GM18873 (cell line): ENCODE data around the gene LCN6.
A peak's percentile ranks its signal among the peaks of the same experiment; 100 is the strongest.

Source experiments
- ATAC-seq: cut with Tn5 transposase; IDR thresholded peaks from one replicate; pipeline ENCODE4 v1.9.1; 2021; ENCODE audit warnings: mild to moderate bottlenecking, moderate library complexity, moderate number of reproducible peaks; ENCODE audit not compliant: unreplicated experiment, low FRiP score

Gene LCN6

DNA sequence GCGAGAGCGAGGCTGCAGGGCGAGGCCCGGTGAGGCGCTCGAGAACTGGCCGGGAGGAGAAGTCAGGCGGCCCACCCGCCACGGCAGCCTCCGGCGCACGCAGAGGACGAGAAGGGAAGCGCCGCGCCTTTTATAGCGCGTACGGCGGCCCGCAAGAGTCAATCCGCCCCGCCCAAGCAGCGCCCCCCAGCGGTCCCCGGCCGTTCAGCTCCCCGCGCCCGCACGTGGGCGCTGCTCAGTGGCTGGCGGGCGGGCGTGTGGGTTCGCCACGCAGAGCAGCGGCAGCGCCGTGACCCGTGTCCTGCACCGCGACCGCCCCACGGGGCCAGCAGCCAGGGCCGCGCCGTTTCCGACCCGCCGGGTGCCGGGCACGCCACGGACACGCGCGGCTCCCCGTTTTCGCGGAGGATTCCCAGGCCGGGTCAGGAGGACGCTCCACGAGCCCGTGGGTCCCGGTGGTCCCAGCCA is 20.2 kb downstream of the LCN6 start:
- ATAC-seq: peak; percentile 45

DNA sequence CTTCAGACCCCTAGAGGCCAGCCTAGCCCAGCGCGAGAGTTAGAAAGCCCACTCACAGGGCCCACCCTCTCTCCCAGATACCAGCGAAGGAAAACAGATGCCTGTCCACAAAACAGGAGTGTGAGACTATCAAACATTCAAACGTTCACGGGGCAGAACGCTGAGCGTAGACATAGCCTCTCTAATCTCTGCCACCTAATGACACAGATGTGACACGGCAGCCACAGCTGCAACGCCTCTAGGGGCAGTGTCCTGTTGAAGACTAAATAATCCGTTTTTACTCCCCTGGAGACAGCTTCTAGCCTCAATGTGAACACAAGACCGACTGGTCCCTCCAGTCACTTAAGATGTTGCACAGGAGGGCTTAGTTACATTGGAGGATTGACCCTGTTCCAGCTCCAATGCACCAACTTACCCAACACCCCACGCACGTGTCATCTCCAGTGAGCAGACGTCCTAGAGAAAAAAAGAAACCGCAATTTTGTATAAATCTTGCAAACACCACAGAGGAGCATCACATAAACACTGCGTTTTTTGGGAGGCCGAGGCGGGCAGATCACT is 21.6 kb downstream of the LCN6 start:
- no peak for ATAC-seq

DNA sequence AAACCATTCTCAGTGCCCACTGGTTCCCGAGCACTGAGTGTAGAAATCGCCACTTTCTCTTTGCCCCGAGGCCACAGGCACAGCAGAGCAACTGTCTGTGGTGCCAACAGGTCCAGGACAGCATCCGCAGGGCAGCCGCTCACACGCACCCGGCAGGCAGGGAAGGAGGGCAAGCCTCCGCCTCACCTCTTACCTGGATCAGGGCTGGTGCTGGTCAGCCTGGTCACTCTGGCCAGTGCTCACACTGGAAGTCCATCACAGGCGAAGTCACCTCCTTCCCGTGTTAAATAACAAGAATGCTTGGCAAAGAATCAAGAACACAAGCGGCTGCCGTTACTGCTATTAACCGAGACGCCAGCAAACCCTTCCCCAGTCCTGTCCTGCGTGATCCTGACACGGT is 22.2 kb downstream of the LCN6 start:
- no peak for ATAC-seq

DNA sequence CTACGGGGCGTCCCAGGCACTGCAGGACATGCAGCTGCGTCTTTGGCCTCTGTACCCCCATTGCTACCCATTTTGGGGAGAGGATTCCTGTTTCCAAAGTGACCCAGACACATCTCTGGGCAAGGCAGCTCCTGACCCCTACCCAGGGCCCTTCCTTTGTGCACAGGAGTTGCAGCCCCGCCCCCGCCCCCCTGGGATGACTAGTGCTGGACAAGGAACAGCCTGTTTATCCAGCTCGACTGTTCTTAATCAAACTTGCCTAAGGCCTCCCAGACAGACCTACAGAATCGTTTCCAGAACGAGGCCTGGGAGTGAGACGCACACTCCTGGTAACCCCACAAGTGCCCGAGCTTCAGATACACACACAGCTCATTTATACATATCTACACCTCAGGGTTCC is 22.7 kb downstream of the LCN6 start:
- no peak for ATAC-seq

DNA sequence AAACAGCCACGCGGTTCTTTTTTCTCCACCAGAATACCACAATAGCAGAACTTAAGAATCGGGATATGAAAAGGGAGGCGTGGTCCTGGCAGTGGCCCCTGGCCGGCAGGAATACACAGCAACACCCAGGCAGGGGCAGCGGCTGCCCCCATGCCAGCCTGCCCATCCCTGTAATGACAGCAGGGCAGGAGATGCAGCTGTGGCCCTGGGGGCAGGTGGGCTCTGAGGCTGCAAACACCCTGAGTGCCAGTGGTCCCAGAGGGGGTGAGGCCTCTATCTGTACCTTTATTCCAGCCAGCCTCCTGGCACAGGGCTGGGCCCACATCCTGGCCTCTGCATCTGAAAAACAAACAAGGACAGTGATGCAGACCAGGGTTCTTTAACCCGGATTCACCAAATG is 23.6 kb downstream of the LCN6 start:
- ATAC-seq: no peak

DNA sequence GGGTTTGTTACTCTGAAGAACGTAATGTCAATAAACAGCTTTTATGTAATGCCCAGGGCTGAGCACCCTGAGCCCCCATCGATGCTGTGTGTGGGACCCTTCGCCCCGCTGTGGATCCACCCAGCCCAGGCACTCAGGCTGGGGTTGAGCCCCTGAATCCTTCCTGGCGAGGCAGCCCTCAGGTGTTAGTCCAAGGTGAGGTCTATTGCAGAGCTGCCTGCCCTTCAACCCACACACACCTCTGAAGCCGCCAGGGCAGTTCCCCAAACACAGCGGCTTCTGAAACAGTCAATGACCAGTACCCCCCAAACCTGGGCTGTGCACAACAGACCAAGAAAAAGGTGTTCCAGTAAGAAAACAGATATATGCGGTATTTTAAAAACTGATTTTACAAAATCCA is 24.3 kb downstream of the LCN6 start:
- ATAC-seq: no peak

DNA sequence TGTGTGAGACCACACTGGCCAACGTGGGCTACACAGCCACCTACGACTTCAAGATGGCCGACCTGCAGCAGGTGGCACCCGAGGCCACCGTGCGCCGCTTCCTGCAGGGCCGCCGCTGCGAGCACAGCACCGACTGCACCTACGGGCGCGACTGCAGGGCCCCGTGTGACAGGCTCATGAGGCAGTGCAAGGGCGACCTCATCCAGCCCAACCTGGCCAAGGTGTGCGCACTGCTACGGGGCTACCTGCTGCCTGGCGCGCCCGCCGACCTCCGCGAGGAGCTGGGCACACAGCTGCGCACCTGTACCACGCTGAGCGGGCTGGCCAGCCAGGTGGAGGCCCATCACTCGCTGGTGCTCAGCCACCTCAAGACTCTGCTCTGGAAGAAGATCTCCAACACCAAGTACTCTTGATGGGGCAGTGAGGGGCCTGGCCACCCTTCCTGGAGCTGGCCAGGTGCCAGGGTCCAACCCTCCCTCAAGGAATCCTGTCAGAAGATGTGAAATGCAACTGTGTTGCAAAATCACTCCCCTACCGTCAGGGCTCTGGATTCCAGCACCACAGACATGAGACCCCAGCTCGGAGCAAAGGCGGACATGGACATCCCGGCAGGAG is 24.9 kb downstream of the LCN6 start:
- no peak for ATAC-seq

DNA sequence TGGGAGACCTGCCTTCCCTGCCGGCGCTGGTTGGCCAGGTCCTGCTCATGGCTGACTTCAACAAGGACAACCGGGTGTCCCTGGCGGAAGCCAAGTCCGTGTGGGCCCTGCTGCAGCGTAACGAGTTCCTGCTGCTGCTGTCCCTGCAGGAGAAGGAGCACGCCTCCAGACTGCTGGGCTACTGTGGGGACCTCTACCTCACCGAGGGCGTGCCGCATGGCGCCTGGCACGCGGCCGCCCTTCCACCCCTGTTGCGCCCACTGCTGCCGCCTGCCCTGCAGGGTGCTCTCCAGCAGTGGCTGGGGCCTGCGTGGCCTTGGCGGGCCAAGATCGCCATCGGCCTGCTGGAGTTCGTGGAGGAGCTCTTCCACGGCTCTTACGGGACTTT is 25.4 kb downstream of the LCN6 start:
- ATAC-seq: no peak

DNA sequence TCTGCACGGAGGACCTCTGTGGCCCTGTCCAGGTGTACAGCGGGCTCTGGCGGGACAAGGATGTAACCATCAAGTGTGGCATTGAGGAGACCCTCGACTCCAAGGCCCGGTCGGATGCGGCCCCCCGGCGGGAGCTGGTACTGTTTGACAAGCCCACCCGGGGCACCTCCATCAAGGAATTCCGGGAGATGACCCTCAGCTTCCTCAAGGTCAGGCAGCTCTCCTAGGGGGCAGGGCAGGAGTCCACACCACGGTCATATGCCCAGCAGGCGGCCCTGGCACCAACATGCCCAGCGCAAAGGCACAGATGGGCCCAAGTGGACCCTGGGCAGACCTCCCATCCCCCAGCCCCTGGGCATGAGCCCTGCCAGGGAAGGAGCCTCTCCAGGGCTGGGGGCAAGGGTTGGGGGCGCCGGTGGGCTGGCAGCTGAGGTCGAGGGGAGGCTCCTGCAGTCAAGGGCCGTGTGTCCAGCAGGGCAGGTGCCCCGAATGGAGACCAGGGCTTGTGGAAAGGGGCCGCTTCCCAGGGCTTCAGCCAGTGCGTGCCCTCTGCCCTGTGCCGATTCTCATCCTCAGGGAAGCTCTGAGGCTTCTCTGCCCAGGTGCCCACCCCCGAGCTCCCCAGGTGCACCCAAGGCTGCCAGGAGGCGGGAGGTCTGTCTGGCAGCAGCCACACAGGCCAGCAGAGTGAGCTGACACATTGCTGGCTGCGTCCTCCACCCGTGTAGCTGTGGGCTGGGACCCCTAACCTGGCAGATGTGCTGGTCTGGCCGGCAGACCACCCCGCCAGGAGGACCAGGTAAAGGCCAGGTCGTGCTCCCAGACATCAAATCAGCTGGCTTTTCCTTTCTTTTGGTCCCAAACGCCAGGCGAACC is 26.0 kb downstream of the LCN6 start:
- ATAC-seq: no peak

DNA sequence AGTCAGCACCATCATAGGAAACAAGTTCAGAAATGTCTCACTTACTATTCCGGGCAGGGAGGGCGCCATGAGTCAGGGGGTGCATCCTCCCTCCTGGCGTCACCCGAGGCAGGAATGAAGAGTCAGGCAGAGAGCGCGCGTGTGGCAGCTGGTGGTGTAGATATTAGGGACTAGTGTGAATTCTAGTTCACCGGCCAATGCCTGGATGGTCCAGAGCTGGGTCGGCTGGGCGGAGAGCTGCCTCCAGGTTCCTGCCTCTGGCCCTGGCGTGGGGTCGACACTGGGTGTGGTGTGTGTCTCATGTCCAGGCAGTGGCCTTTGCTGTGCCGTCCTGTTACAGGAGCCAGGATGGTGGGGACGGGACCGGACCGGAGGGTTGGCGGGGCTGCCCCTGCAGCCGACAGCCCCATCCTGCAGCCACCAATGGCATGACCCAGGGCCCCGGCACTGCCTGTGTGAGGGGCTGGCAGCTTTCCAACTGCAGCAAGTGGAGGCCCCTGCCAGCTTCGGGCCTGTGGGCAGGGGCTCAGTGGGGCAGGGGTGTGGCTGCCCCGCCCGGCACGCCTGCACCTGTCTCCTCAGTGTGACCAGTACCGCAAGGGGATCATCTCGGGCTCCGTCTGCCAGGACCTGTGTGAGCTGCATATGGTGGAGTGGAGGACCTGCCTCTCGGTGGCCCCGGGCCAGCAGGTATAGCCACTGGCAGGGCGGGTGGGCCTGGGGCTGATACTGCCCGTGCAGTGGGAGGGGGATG is 26.8 kb downstream of the LCN6 start:
- no peak for ATAC-seq

DNA sequence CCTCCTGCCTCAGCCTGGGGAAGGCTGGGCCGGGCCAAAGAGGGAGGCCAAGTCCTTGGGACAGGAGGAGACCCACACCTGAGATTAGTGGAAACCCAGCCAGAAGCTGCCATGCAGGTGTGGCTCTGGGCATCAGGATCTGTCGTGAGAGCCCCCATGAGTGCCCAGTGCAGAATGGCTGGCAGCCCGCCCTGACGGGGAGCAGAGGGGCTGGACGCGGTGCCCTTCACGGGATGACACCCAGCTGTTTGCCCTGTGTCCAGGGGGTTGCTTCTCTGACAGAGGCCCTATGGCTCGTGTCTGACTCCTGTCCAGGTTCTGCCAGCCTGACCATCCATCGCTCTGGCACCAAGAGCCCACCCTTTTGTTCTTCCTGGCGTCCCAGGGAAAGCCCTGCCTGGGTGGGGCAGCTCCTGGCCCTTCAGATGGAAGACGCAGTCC is 27.4 kb downstream of the LCN6 start:
- ATAC-seq: no peak

DNA sequence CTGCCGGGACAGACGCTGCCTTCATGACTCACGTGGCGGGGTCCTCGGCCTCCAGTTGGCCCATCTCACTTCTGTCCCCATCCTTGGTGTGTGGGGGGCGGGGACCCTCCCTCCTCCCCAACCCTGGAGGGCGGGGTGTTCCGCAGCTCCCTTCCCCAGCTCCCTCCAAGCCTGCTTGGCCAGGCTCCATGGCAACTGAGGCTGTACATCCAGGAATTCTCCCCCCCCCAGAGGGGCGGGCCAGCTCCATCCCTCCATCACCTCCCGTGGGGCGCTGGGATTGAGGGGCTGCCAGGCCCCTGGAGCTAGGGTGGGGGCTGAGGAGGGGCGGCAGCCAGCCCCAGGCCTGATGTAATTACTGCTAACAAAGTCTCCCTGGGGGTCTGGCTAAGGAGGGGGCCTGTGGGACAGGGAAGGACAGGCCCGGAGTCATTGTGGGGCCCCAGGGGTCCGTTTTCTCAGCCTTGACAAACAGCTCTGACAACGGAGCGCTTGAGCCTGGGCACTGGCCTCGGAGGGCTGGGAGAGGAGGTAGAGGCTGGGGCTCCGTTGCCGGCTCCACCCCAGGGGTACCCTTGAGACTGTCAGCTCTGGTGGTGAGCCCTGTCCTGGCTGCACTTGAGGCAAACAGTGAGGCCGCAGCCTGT is 28.0 kb downstream of the LCN6 start:
- ATAC-seq: no peak

DNA sequence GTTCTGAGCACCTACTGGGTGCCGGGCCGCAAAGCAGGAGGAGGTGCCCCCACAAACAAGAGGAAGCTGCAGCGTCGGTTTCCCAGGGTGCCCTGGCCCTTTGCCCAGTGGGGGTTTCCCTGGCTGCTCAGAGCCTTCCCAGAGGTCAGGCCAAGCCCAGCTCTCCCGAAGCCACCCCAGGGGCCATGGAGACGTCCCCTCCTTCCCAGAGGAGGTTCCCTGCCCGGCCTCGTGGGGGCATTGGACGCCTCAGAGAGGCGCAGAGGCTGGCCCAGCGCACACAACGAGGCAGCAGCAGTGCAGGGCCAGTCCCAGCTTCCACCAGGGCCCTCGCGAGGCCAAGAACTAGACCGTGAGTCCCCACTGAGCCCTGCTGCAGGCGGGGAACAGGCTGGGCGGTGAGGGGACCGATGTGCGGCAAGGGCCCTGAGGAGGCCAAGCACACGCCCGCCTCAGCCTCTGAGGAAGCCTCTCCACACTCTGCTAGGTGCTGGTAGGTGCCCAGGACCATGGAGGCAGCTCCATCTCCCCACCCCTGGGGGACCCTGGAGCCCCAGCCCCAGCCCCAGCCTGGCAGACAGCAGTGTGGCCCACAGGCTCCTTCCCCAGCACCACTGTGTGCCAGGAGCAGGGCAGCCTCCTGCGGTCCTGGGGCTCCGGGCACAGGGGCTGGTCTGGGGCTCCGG is 29.0 kb downstream of the LCN6 start:
- ATAC-seq: no peak

DNA sequence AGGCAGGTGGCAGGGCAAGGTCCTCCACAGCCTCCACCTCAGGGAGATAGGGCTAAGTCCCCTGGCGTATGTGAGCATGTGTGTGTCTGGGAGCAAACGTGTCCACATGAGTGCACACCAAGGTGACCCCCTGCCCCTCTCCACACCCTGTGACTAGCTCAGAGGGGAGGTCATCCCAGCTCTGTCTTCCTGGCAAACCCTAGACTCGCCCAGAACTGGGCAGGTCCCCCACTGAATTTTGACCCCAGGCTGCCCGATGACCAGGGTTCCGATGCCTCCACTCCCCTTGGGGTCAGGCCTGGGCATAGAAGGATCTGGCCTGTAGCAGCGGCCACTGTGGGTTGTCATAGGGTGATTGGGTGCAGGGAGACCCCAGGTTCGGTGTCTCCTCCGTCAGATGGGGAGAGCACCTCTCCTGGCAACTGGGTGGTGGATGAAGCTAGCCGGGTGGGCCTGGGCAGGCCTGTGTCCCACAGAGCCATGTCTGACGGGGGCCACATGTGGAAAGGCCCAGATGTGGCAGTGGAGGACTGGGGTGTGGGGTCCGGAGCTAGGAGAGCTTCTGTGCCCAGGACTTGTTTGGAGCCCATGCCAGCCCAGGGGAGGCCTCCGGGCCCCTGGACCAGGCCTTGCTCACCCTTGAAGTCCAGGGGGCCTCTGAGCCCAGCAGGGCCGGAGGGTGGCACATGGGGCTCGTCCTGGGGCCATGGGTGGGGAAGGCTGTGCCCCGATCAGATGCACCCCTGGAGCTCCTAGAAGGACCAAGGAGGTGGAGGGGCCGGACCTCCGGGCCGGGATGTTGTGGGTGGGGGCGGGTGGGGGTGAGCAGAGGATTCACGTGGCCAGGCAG is 29.8 kb downstream of the LCN6 start:
- ATAC-seq: no peak

DNA sequence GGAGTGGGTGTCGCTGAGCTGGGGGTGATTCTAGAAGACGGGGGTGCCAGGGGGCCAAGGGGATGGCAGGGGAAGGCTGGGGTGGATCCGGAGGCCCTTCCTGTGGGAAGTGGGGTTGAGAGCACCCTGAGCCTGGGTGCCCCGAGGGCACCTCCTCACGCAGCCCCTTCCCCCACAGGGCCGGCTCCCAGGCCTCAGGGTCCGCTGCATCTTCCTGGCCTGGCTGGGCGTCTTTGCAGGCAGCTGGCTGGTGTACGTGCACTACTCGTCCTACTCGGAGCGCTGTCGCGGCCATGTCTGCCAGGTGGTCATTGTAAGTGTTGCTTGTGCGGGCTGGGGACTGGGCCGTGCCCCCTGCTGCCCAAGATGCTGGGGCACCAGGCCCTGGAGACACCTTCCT is 30.9 kb downstream of the LCN6 start:
- ATAC-seq: no peak

DNA sequence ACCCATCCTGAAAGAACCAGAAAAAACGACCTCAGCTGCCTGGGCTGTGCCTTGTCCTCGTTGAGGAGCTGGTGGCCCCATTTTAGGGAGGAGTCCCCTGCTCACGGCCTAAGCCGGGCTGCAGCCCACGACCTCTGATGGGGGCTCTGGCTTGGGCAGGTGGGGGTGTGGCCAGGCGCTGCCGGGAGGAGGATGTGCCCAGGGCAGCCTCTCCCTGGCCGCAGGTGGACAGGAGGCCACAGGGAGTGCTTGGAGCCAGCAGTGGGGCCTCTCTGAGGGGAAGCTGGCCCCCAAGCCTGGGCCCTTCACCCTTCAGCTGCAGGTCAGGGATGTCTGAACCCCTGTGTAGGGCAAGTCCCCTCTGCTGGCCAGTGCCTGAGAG is 33.4 kb downstream of the LCN6 start:
- ATAC-seq: no peak

DNA sequence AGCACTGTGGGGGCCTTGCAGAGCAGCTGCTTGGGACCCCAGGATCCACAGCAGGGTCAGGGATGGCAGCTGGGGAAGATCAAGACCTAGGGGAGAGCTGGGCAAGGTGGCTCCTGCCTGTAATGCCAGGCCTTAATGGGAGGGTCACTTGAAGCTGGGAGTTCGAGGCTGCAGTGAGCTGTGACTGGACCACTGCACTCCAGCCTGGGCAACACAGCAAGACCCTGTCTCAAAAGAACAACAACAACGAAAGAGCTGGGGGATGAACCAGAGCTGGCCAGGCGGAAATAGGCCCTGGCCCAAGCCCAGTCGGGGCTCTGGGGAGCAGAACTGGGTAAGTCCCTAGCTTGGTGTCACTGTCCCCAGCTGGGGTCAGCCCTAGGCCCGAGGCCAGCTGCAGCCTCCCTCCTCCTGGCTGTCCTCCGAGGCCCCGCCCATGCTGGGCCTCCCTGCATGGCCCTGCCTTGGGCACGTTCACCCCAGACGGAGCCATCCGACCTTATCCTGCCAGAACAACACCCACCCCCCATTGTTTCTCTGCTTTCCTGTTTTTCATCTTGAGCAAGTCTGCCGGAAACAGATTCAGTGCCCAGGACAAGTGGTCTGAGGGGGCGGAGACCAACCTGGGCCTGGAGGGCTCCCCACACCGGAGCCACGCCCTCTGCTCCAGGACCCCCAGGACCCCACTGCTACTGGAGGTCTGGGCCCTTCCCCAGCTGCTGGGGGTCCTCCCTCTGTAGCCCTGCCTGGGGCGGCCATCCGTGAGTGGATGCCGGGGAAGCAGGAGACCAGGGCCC is 34.0 kb downstream of the LCN6 start:
- ATAC-seq: no peak

DNA sequence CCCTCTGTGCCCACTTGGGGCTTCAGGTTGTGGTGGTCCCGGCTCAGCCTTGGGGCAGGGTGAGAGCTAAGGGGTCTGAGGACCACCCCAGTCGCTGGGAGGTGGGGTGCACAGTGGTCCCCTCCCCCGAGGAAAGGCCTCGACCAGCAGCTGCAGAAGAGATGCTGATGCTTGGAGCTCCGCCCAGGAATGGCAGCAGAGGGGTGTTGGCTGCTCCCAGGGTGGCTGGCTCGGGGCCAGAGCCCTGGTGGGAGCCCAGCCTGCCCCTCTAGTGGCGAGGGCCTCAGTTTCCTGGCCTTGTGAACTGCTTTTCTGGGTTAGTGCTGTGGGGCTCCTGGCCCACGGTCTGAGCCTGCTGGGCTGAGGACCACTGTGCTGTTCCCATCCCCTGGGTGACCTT is 34.8 kb downstream of the LCN6 start:
- no peak for ATAC-seq
